HUES6 (cell line): ENCODE data around the gene BMP6.

Source experiments
- H3K27ac ChIP-seq: 2 replicates; pipeline ENCODE4 v1.7.0; 2013; ENCODE audit warnings: low read depth, mild to moderate bottlenecking, low read length, inconsistent platforms
- H3K27me3 ChIP-seq: 2 replicates; pipeline ENCODE4 v1.6.1; 2013; ENCODE audit warnings: low read length; ENCODE audit not compliant: control insufficient read depth, insufficient read depth
- H3K36me3 ChIP-seq: 2 replicates; pipeline ENCODE4 v1.6.1; 2013; ENCODE audit warnings: low read length; ENCODE audit not compliant: control insufficient read depth, insufficient read depth
- H3K4me1 ChIP-seq: 2 replicates; pipeline ENCODE4 v1.6.1; 2013; ENCODE audit warnings: low read length; ENCODE audit not compliant: control insufficient read depth, insufficient read depth
- H3K4me3 ChIP-seq: 2 replicates; pipeline ENCODE4 v1.5.1; 2013; ENCODE audit warnings: low read depth, low read length
- H3K9ac ChIP-seq: one replicate; pipeline ENCODE4 v1.6.1; 2013; ENCODE audit warnings: mild to moderate bottlenecking, low read length
- H3K9me3 ChIP-seq: 2 replicates; pipeline ENCODE4 v1.6.1; 2013; ENCODE audit warnings: low read depth, low read length; ENCODE audit not compliant: control insufficient read depth, insufficient read depth

The BMP6 gene

DNA sequence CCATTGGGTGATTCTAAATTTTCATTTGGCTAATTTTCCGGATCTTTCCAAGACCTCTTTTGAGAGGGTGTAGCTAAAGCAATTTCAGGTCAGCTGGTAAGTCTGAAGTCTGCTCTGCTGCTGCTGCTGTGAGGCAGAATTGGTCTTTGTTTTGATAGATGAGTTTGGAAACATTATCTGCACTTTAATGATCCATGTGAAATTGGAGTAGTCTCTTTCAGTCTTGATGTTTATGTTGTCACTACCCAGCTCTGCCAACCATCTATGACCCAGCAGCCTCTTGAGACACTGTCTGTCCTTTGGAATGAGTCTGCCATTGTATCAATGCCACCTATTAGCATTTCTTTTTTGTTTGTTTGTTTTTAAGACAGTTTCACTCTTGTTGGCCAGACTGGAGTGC is 140.6 kb downstream of the BMP6 start:
- Histone ChIP-seq H3K27me3 (no peaks in the 10 kb centered on the region; the same call in 1 of the 2 replicates), H3K4me1 (no peaks in the 10 kb centered on the region; the same call in 1 of the 2 replicates), H3K27ac (no peak overlapping the region), H3K9ac (no peak overlapping the region), H3K9me3 (no peaks in the 10 kb centered on the region), H3K4me3 (no peak overlapping the region), H3K36me3 (no peaks in the 10 kb centered on the region)

DNA sequence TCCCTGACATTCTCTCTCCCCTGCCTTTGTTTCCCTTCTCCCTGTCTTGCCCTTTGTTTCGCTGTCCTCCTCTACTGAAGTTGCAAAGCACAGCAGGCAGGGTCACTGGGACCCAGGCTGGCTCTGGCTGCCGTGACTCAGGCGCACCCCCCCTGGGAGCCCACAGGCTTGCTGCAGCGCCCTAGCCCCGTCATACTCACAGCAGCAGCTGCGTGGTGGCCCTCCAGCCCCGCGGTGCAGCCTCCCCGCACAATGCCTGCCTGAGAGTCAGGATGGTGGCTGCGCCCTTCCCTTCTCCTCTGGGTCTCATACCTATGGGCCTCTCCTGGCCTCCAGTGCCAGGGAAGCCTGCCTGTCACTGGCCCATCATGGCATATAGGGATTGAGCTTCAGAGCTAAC is 143.0 kb downstream of the BMP6 start:
- Histone ChIP-seq H3K9me3 (peaks cover 14% of the 10 kb centered on the region), H3K4me1 (no peaks in the 10 kb centered on the region; the same call in 1 of the 2 replicates), H3K27ac (no peak overlapping the region), H3K4me3 (no peak overlapping the region), H3K27me3 (no peaks in the 10 kb centered on the region; the same call in 1 of the 2 replicates), H3K36me3 (no peaks in the 10 kb centered on the region), H3K9ac (no peak overlapping the region)

DNA sequence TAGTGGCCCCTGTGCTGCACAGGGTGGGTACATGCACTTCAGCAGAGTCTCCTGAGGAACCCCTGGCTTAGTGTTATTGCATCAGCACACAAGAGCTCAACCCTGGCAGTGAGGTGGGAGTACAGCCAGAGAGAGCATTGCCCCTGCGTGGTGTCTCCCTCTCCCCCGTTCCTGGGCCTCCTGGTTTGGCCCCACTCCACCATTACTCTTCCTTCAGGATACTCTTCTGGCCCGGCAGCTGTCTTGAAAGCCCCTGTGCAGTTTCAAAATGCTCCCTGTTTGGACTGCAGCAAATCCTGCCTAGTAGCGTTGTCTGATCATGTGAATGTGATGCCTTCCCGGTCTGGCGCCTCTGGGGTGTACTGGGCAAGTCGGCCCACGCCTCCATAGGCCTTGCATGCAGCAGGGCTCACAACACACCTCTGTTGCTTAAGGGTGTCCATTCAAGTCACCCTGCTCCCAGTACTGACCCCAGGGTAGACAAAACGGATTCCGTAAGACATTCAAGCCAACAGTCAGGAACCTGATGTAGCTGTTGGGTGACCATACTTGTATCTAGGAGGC is 152.6 kb downstream of the BMP6 start:
- Histone ChIP-seq H3K27ac (no peak overlapping the region), H3K9ac (no peak overlapping the region), H3K4me3 (no peak overlapping the region), H3K9me3 (peaks cover 7% of the 10 kb centered on the region), H3K27me3 (no peaks in the 10 kb centered on the region), H3K36me3 (peaks cover 31% of the 10 kb centered on the region), H3K4me1 (no peaks in the 10 kb centered on the region)

DNA sequence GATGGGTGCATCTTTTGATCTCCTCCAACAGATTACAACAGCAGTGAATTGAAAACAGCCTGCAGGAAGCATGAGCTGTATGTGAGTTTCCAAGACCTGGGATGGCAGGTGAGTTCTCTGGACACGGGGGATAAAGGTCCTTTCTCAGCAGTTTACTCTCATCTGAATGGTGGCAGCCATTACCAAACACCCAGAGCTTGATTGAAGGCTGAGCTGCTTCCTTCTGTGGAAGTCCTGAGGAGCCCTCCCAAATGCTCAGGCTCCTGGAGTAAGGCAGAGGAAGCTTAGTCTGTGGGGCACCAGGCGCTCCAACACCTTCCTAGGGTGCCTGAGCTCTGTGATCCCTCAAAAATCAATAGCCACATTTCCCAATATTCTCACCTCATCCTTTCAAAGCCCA is 153.1 kb downstream of the BMP6 start:
- no peaks in the 10 kb centered on the region for H3K4me1 ChIP-seq
- H3K27me3 ChIP-seq: no peaks in the 10 kb centered on the region
- peaks cover 36% of the 10 kb centered on the region for H3K36me3 ChIP-seq
- H3K27ac ChIP-seq: no peak overlapping the region
- peaks cover 2% of the 10 kb centered on the region; the same call in 1 of the 2 replicates for H3K9me3 ChIP-seq
- H3K4me3 ChIP-seq: no peak overlapping the region
- H3K9ac ChIP-seq: no peak overlapping the region

DNA sequence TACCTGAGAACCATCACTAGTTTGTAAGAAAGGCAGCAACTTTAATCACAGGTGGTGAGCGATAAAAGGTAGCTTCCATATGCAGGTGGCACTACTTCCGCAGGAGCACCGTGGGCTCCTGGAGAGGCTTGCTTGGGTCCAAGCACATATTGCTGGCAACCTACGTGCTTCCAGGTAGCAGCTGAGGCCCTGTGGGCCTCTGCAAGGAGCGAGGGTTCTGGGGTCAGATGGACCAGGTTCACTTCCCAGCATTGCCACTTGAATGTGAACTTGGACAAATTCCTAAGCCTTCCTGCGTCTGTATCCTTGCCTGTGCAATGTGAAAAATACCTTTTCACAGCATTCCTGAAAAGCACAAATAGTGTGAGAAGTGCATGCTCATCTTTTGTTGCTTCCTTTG is 153.7 kb downstream of the BMP6 start:
- no peak overlapping the region for H3K9ac ChIP-seq
- no peak overlapping the region for H3K4me3 ChIP-seq
- H3K4me1 ChIP-seq: no peaks in the 10 kb centered on the region
- H3K36me3 ChIP-seq: peaks cover 42% of the 10 kb centered on the region
- no peak overlapping the region for H3K27ac ChIP-seq
- H3K9me3 ChIP-seq: no peaks in the 10 kb centered on the region
- no peaks in the 10 kb centered on the region for H3K27me3 ChIP-seq

DNA sequence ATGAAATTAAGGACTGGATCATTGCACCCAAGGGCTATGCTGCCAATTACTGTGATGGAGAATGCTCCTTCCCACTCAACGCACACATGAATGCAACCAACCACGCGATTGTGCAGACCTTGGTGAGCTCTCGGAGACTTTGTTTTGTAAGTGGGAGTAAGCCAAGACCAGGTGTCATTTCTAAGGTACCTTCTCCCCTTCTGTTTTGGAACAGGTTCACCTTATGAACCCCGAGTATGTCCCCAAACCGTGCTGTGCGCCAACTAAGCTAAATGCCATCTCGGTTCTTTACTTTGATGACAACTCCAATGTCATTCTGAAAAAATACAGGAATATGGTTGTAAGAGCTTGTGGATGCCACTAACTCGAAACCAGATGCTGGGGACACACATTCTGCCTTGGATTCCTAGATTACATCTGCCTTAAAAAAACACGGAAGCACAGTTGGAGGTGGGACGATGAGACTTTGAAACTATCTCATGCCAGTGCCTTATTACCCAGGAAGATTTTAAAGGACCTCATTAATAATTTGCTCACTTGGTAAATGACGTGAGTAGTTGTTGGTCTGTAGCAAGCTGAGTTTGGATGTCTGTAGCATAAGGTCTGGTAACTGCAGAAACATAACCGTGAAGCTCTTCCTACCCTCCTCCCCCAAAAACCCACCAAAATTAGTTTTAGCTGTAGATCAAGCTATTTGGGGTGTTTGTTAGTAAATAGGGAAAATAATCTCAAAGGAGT is 154.2 kb downstream of the BMP6 start:
- H3K4me1 ChIP-seq: no peaks in the 10 kb centered on the region
- no peak overlapping the region for H3K9ac ChIP-seq
- H3K9me3 ChIP-seq: no peaks in the 10 kb centered on the region
- H3K36me3 ChIP-seq: peaks cover 47% of the 10 kb centered on the region
- H3K4me3 ChIP-seq: no peak overlapping the region
- no peak overlapping the region for H3K27ac ChIP-seq
- H3K27me3 ChIP-seq: no peaks in the 10 kb centered on the region

DNA sequence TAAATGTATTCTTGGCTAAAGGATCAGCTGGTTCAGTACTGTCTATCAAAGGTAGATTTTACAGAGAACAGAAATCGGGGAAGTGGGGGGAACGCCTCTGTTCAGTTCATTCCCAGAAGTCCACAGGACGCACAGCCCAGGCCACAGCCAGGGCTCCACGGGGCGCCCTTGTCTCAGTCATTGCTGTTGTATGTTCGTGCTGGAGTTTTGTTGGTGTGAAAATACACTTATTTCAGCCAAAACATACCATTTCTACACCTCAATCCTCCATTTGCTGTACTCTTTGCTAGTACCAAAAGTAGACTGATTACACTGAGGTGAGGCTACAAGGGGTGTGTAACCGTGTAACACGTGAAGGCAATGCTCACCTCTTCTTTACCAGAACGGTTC is 154.8 kb downstream of the BMP6 start:
- H3K27ac ChIP-seq: no peak overlapping the region

DNA sequence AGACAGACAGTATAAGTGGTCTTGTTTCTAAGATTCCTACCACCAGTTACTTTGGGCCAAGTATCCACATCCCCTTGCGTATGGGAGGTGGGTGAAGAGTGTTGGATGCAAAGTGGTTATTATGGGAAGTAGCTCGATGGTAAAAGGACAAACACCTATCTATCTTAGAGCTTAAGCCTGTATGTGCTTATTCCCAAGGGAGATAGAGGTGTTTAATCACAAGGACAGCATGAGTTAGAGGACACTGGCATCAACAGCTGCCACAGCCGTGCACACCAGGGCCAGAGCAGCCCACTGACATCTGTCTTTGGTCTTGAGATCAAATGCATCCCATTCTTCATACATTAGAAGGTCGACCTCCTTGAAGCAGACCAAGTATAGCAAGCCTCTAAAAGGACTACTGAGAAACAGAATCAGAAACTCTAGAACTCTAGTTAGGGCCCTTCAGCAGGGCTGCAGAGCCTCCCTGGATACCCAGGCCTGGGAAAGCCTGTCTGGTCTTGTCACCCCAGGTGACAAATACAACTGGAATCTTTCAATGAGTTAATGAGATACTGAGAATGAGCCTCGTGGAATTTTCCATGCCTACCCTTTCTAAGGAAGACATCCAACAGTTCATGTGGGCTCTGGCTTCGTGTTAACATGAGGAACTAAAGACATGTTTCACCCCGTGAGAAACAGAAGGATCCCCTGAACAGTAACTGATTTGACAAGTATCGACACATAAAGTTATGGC is 156.0 kb downstream of the BMP6 start:
- no peak overlapping the region for H3K9ac ChIP-seq
- H3K27me3 ChIP-seq: no peaks in the 10 kb centered on the region
- no peak overlapping the region for H3K27ac ChIP-seq
- no peaks in the 10 kb centered on the region for H3K4me1 ChIP-seq
- H3K4me3 ChIP-seq: no peak overlapping the region
- peaks cover 65% of the 10 kb centered on the region for H3K36me3 ChIP-seq
- H3K9me3 ChIP-seq: no peaks in the 10 kb centered on the region

More for the DNA sequence above, 154.8 kb downstream of the BMP6 start:
- no peaks in the 10 kb centered on the region for H3K4me1 ChIP-seq
- no peak overlapping the region for H3K9ac ChIP-seq
- H3K4me3 ChIP-seq: no peak overlapping the region
- no peaks in the 10 kb centered on the region for H3K9me3 ChIP-seq
- peaks cover 53% of the 10 kb centered on the region for H3K36me3 ChIP-seq
- no peaks in the 10 kb centered on the region for H3K27me3 ChIP-seq

DNA sequence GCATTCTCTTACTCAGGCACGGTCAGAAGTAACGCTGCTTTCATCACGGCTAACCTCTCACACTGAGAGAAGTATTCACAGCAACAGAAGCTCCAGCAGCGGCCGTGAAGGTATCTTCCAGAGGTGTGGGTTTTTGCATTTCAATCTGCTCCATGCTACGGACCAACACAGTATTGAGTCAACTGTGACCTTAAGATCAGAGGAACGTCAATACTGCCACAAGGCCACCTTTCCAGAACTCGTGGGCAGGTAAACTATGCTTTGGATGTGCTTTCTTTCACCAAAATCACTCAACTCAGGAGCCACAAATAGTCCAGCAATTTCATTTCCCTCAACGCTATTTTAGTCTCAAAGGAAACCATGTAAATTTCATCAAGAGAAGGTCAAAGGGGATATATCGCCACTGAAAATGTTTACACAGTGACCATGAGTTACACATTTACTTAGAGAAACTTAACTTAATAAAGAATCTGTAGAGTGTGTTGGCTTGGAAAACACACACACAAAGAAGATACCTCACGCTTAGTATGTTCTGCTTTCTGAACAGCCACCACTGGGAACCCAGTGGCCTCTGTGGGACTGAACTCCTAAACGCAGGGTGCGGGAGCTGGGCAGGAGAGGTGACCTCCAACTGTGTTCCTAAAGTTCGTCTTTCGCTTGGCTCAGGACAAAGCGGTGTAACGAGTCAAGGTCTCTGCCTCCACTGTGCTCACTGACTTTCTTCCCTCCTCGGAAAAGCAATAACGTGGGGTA is 156.8 kb downstream of the BMP6 start:
- Histone ChIP-seq H3K4me3 (no peak overlapping the region), H3K36me3 (peaks cover 73% of the 10 kb centered on the region), H3K4me1 (no peaks in the 10 kb centered on the region), H3K9me3 (no peaks in the 10 kb centered on the region), H3K9ac (no peak overlapping the region), H3K27ac (no peak overlapping the region), H3K27me3 (no peaks in the 10 kb centered on the region)

DNA sequence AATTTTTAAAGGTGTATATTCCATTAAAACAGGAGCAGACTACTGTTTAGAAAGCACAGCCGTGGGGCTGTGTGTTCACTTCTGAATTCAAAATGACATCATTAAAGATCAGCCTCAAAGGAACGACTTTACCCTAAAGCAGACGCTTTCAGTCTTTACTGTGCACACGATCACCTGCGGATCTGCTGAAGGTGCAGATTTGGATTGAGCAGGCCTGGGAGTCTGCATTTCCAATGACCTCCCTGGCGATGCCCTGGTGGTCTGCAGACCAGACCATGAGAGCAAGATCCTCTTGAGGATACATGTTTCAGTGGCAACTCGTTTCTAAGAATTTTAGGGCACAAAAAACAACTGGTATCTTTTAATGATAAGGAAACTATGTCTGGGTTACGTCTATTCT is 157.5 kb downstream of the BMP6 start:
- Histone ChIP-seq H3K36me3 (peaks cover 80% of the 10 kb centered on the region), H3K4me1 (no peaks in the 10 kb centered on the region), H3K27me3 (no peaks in the 10 kb centered on the region), H3K4me3 (no peak overlapping the region), H3K9ac (no peak overlapping the region), H3K9me3 (no peaks in the 10 kb centered on the region), H3K27ac (no peak overlapping the region)
